GM18499 (cell line): ENCODE results near the gene CXCL8.
"Not testable (repeated sequence)": the region's sequence is repeated elsewhere in the genome, so short reads cannot be mapped to it uniquely, and the experiment has no call there.

ENCODE experiments used
- ATAC-seq: cut with Tn5 transposase; IDR thresholded peaks from one replicate; pipeline ENCODE4 v1.9.1; 2021; ENCODE audit warnings: moderate number of reproducible peaks; ENCODE audit not compliant: insufficient read depth, unreplicated experiment

Gene CXCL8

GRCh38 chr4:73740353-73740778, at the start of gene CXCL8:
TSS of gene CXCL8 (plus strand) at chr4:73740569. CDS start at chr4:73740659, 90 bp downstream.
- no peak for ATAC-seq

GRCh38 chr4:73691201-73691600, 49.2 kb upstream of the CXCL8 start:
- not testable (repeated sequence) for ATAC-seq

- no peak for ATAC-seq
These were observed 48.6 kb upstream of the CXCL8 start for GRCh38 chr4:73691759-73692158.

GRCh38 chr4:73692254-73692653, 48.1 kb upstream of the CXCL8 start:
- no peak for ATAC-seq

- no peak for ATAC-seq
These were observed 47.7 kb upstream of the CXCL8 start for GRCh38 chr4:73692701-73693100.

- no peak for ATAC-seq
These were observed 46.6 kb upstream of the CXCL8 start for GRCh38 chr4:73693811-73694210.

GRCh38 chr4:73698217-73698616, 42.2 kb upstream of the CXCL8 start:
- ATAC-seq = no peak

- no peak for ATAC-seq
These were observed 39.3 kb upstream of the CXCL8 start for GRCh38 chr4:73701116-73701515.

GRCh38 chr4:73702796-73703287, 37.5 kb upstream of the CXCL8 start:
- ATAC-seq = no peak

GRCh38 chr4:73703320-73703719, 37.0 kb upstream of the CXCL8 start:
- no peak for ATAC-seq

- ATAC-seq = no peak
These were observed 35.9 kb upstream of the CXCL8 start for GRCh38 chr4:73704314-73705055.

GRCh38 chr4:73705056-73705432, 35.3 kb upstream of the CXCL8 start:
- ATAC-seq = no peak

- ATAC-seq = no peak
These were observed 34.6 kb upstream of the CXCL8 start for GRCh38 chr4:73705721-73706120.

GRCh38 chr4:73706811-73707210, 33.6 kb upstream of the CXCL8 start:
- ATAC-seq = no peak

GRCh38 chr4:73707269-73707875, 33.0 kb upstream of the CXCL8 start:
- no peak for ATAC-seq

- no peak for ATAC-seq
These were observed 32.3 kb upstream of the CXCL8 start for GRCh38 chr4:73707918-73708577.

GRCh38 chr4:73709451-73710033, 30.8 kb upstream of the CXCL8 start:
- ATAC-seq = no peak

- ATAC-seq = no peak
These were observed 30.3 kb upstream of the CXCL8 start for GRCh38 chr4:73710094-73710493.

GRCh38 chr4:73711989-73712388, 28.4 kb upstream of the CXCL8 start:
- ATAC-seq = no peak

- ATAC-seq = no peak
These were observed 26.7 kb upstream of the CXCL8 start for GRCh38 chr4:73713650-73714049.

GRCh38 chr4:73714647-73715046, 25.7 kb upstream of the CXCL8 start:
- no peak for ATAC-seq
